GM18861 (cell line): Measurements from ENCODE around the gene BEND4.
A peak's percentile ranks its signal among the peaks of the same experiment; 100 is the strongest.

Experiments
- ATAC-seq: cut with Tn5 transposase; IDR thresholded peaks from one replicate; pipeline ENCODE4 v1.9.1; 2021; ENCODE audit not compliant: unreplicated experiment

Gene BEND4

GRCh38 chr4:42112846-42113245 is 39.6 kb downstream of the BEND4 start:
- ATAC-seq: no peak

GRCh38 chr4:42104521-42104920 is 47.9 kb downstream of the BEND4 start:
- no peak for ATAC-seq

GRCh38 chr4:42101446-42101975 is 50.9 kb downstream of the BEND4 start:
- no peak for ATAC-seq

GRCh38 chr4:42088386-42088785 is 64.1 kb downstream of the BEND4 start:
- ATAC-seq: no peak

- ATAC-seq: no peak
These were observed 68.6 kb downstream of the BEND4 start for GRCh38 chr4:42083816-42084215.

GRCh38 chr4:42080306-42080705 is 72.1 kb downstream of the BEND4 start:
- ATAC-seq: no peak

GRCh38 chr4:42078184-42078801 is 74.2 kb downstream of the BEND4 start:
- peak; percentile 92 for ATAC-seq

- no peak for ATAC-seq
These were observed 78.2 kb downstream of the BEND4 start for GRCh38 chr4:42074294-42074693.

- no peak for ATAC-seq
These were observed 82.0 kb downstream of the BEND4 start for GRCh38 chr4:42070463-42070862.

GRCh38 chr4:42067264-42067663 is 85.2 kb downstream of the BEND4 start:
- no peak for ATAC-seq

GRCh38 chr4:42066402-42066801 is 86.1 kb downstream of the BEND4 start:
- ATAC-seq: no peak
